ENCODE results near the gene MCHR2.

Gene MCHR2

GRCh38 chr6:99875068-99875467 lies 119.0 kb downstream of the MCHR2 start:
- Histone ChIP-seq H2AFZ (ENCODE audit: low read depth, low read length) (no peak overlapping the region), H3K27me3 (ENCODE audit: control insufficient read depth in 1 of 2, insufficient read depth in 1 of 2, low read length in 2 of 2) (peaks cover 8 to 20% of the 10 kb centered on the region in 2 experiments), H2BK120ac (ENCODE audit: low read depth, low read length) (no peak overlapping the region), H2BK12ac (ENCODE audit: low read length in 2 of 2) (no peak overlapping the region), H3K4me3 (ENCODE audit: insufficient read depth in 1 of 2, low read depth in 1 of 2, low read length in 2 of 2) (no peak overlapping the region), H3K4ac (ENCODE audit: low read depth in 1 of 2, low read length in 2 of 2) (no peak overlapping the region), H2BK15ac (ENCODE audit: low read depth, poor library complexity, severe bottlenecking) (no peak overlapping the region), H3K14ac (ENCODE audit: low read length in 2 of 2) (no peak overlapping the region), H3K23ac (ENCODE audit: low read length in 2 of 2) (no peak overlapping the region), H2BK5ac (ENCODE audit: low read depth, low read length, poor library complexity, severe bottlenecking) (no peak overlapping the region), H3K27ac (ENCODE audit: low read length, poor library complexity, severe bottlenecking) (no peak overlapping the region), H4K8ac (ENCODE audit: low read length) (no peak overlapping the region), H3K36me3 (ENCODE audit: control insufficient read depth in 1 of 2, insufficient read depth in 2 of 2, low read depth in 1 of 2, low read length in 2 of 2) (no peaks in the 10 kb centered on the region), H2AK5ac (ENCODE audit: low read length, severe bottlenecking) (no peak overlapping the region), H3K79me1 (replicated peaks; ENCODE audit: low read length, poor library complexity, severe bottlenecking) (no peaks in the 10 kb centered on the region), H4K91ac (ENCODE audit: low read length) (no peak overlapping the region), H3K18ac (ENCODE audit: low read depth in 1 of 2, low read length in 2 of 2) (no peak overlapping the region), H3K9ac (ENCODE audit: low read length) (no peak overlapping the region), H3K4me2 (ENCODE audit: low read length, poor library complexity, severe bottlenecking) (no peak overlapping the region), H3K9me3 (ENCODE audit: control insufficient read depth, low read length) (no peaks in the 10 kb centered on the region), H3K4me1 (ENCODE audit: control insufficient read depth, insufficient read depth, low read depth, low read length) (no peaks in the 10 kb centered on the region)
- no peak for DNase-seq
- 72% methylated on average over 4 of the region's 4 CpGs for WGBS

- Histone ChIP-seq H3K9me3 (ENCODE audit: control insufficient read depth, low read length) (no peaks in the 10 kb centered on the region), H2BK120ac (ENCODE audit: low read depth, low read length) (no peak overlapping the region), H4K8ac (ENCODE audit: low read length) (no peak overlapping the region), H2BK5ac (ENCODE audit: low read depth, low read length, poor library complexity, severe bottlenecking) (no peak overlapping the region), H2AK5ac (ENCODE audit: low read length, severe bottlenecking) (no peak overlapping the region), H2BK12ac (ENCODE audit: low read length in 2 of 2) (no peak overlapping the region), H3K27ac (ENCODE audit: low read length, poor library complexity, severe bottlenecking) (no peak overlapping the region), H3K18ac (ENCODE audit: low read depth in 1 of 2, low read length in 2 of 2) (no peak overlapping the region), H3K4me3 (ENCODE audit: insufficient read depth in 1 of 2, low read depth in 1 of 2, low read length in 2 of 2) (no peak overlapping the region), H3K79me1 (replicated peaks; ENCODE audit: low read length, poor library complexity, severe bottlenecking) (no peaks in the 10 kb centered on the region), H3K9ac (ENCODE audit: low read length) (no peak overlapping the region), H3K36me3 (ENCODE audit: control insufficient read depth in 1 of 2, insufficient read depth in 2 of 2, low read depth in 1 of 2, low read length in 2 of 2) (no peaks in the 10 kb centered on the region), H3K23ac (ENCODE audit: low read length in 2 of 2) (no peak overlapping the region), H2BK15ac (ENCODE audit: low read depth, poor library complexity, severe bottlenecking) (no peak overlapping the region), H4K91ac (ENCODE audit: low read length) (no peak overlapping the region), H3K4ac (ENCODE audit: low read depth in 1 of 2, low read length in 2 of 2) (no peak overlapping the region), H3K4me1 (ENCODE audit: control insufficient read depth, insufficient read depth, low read depth, low read length) (no peaks in the 10 kb centered on the region), H3K14ac (ENCODE audit: low read length in 2 of 2) (no peak overlapping the region), H2AFZ (ENCODE audit: low read depth, low read length) (no peak overlapping the region), H3K4me2 (ENCODE audit: low read length, poor library complexity, severe bottlenecking) (no peak overlapping the region), H3K27me3 (ENCODE audit: control insufficient read depth in 1 of 2, insufficient read depth in 1 of 2, low read length in 2 of 2) (peaks cover 21 to 26% of the 10 kb centered on the region in 2 experiments)
- 89% methylated on average over 2 of the region's 2 CpGs for WGBS
- no peak for DNase-seq
Observed at GRCh38 chr6:99873084-99873483, 120.9 kb downstream of the MCHR2 start.

- H3K4me3 ChIP-seq (ENCODE audit: insufficient read depth in 1 of 2, low read depth in 1 of 2, low read length in 2 of 2), result no peak overlapping the region
- no peak for DNase-seq
- no peak overlapping the region for H2AFZ ChIP-seq (ENCODE audit: low read depth, low read length)
- H2BK12ac ChIP-seq (ENCODE audit: low read length in 2 of 2), result no peak overlapping the region
- no peak overlapping the region for H4K91ac ChIP-seq (ENCODE audit: low read length)
- H3K9ac ChIP-seq (ENCODE audit: low read length), result no peak overlapping the region
- no peak overlapping the region for H4K8ac ChIP-seq (ENCODE audit: low read length)
- peaks cover 17 to 21% of the 10 kb centered on the region in 2 experiments for H3K27me3 ChIP-seq (ENCODE audit: control insufficient read depth in 1 of 2, insufficient read depth in 1 of 2, low read length in 2 of 2)
- no peak overlapping the region for H3K4ac ChIP-seq (ENCODE audit: low read depth in 1 of 2, low read length in 2 of 2)
- H2BK5ac ChIP-seq (ENCODE audit: low read depth, low read length, poor library complexity, severe bottlenecking), result no peak overlapping the region
- H2BK15ac ChIP-seq (ENCODE audit: low read depth, poor library complexity, severe bottlenecking), result no peak overlapping the region
- H3K23ac ChIP-seq (ENCODE audit: low read length in 2 of 2), result no peak overlapping the region
- H3K4me2 ChIP-seq (ENCODE audit: low read length, poor library complexity, severe bottlenecking), result no peak overlapping the region
- no peaks in the 10 kb centered on the region for H3K79me1 ChIP-seq (replicated peaks; ENCODE audit: low read length, poor library complexity, severe bottlenecking)
- WGBS, result 72% methylated on average over 3 of the region's 3 CpGs
- no peak overlapping the region for H3K27ac ChIP-seq (ENCODE audit: low read length, poor library complexity, severe bottlenecking)
- no peaks in the 10 kb centered on the region for H3K9me3 ChIP-seq (ENCODE audit: control insufficient read depth, low read length)
- H2BK120ac ChIP-seq (ENCODE audit: low read depth, low read length), result no peak overlapping the region
- no peaks in the 10 kb centered on the region for H3K4me1 ChIP-seq (ENCODE audit: control insufficient read depth, insufficient read depth, low read depth, low read length)
- no peaks in the 10 kb centered on the region for H3K36me3 ChIP-seq (ENCODE audit: control insufficient read depth in 1 of 2, insufficient read depth in 2 of 2, low read depth in 1 of 2, low read length in 2 of 2)
- H3K14ac ChIP-seq (ENCODE audit: low read length in 2 of 2), result no peak overlapping the region
- no peak overlapping the region for H3K18ac ChIP-seq (ENCODE audit: low read depth in 1 of 2, low read length in 2 of 2)
- H2AK5ac ChIP-seq (ENCODE audit: low read length, severe bottlenecking), result no peak overlapping the region
Observed at GRCh38 chr6:99871641-99872040, 122.4 kb downstream of the MCHR2 start.
